Ascending aorta (tissue), 2 donors: Measurements from ENCODE around the gene SMURF2. TPM values are rescaled to one million over a fixed set of nuclear protein-coding genes. Genes with fewer than 3 reads are reported as not detected.

Experiments used
- DNase-seq, 2 donors: peaks; one replicate each; pipeline ENCODE4 v3.0.0-alpha.2; 2019; ENCODE audit warnings: low spot score in 2 of 2
- H3K27ac ChIP-seq, 2 donors: fragments of 200-600 bp; sonication (generic); one replicate each; pipeline ENCODE4 v1.5.1; 2016 to 2017; ENCODE audit warnings: mild to moderate bottlenecking in 1 of 2
- H3K27me3 ChIP-seq: fragments of 200-600 bp; sonication (generic); one replicate; pipeline ENCODE4 v1.5.1; 2017
- H3K36me3 ChIP-seq, 2 donors: fragments of 200-600 bp; sonication (generic); one replicate each; pipeline ENCODE4 v1.5.1; 2016
- H3K4me1 ChIP-seq, 2 donors: fragments of 200-600 bp; sonication (generic); one replicate each; pipeline ENCODE4 v1.5.1; 2016 to 2017; ENCODE audit warnings: mild to moderate bottlenecking in 1 of 2
- H3K4me3 ChIP-seq, 2 donors: fragments of 200-600 bp; sonication (generic); one replicate each; pipeline ENCODE4 v1.5.1; 2016 to 2017; ENCODE audit warnings: mild to moderate bottlenecking in 1 of 2
- H3K9me3 ChIP-seq, 2 donors: fragments of 200-600 bp; sonication (generic); one replicate each; pipeline ENCODE4 v1.5.1; 2016
- CTCF ChIP-seq, 3 experiments: fragments of 200-600 bp in 2 of 3; fragments of 450-650 bp in 1 of 3; sonication (generic) in 2 of 3; IDR thresholded peaks; one replicate each; pipeline ENCODE4 v1.5.1; 2016 to 2019; ENCODE audit warnings: antibody characterized with exemption in 3 of 3, mild to moderate bottlenecking in 1 of 3, moderate library complexity in 1 of 3
- intact Hi-C: fragments of 100-400 bp; cut with DNase I; formaldehyde crosslinking; loops from one replicate; pipeline ENCODE4 v1.15.1; 2023
- total RNA-seq: library from RNA; depleted of rRNA; stranded (reverse); fragments of >200 nt; gene quantifications from one replicate; pipeline ENCODE4 v1.1.0, GENCODE V29; 2016

Gene SMURF2
- total RNA-seq, 1 donor from 2014 or later = 17.6 TPM

GRCh38 chr17:64639516-64639915, 22.6 kb downstream of the SMURF2 start:
- no peak for TF ChIP-seq CTCF (IDR thresholded peaks at IDR 0.05)
- H3K4me3 ChIP-seq = no peak overlapping the region
- H3K36me3 ChIP-seq = peaks cover 0 to 5% of the 10 kb centered on the region in 2 donors
- no peak overlapping the region for H3K27ac ChIP-seq
- H3K27me3 ChIP-seq = no peaks in the 10 kb centered on the region
- H3K9me3 ChIP-seq = no peaks in the 10 kb centered on the region
- peaks cover 0 to 12% of the 10 kb centered on the region in 2 donors for H3K4me1 ChIP-seq
- intact Hi-C loops = no loop called here
- no peak for DNase-seq

GRCh38 chr17:64638552-64639203, 23.4 kb downstream of the SMURF2 start:
- no peaks in the 10 kb centered on the region for H3K27me3 ChIP-seq
- peaks cover 0 to 5% of the 10 kb centered on the region in 2 donors for H3K36me3 ChIP-seq
- no peak overlapping the region for H3K4me3 ChIP-seq
- peaks cover 0 to 12% of the 10 kb centered on the region in 2 donors for H3K4me1 ChIP-seq
- DNase-seq = no peak
- H3K27ac ChIP-seq = no peak overlapping the region
- TF ChIP-seq CTCF (IDR thresholded peaks at IDR 0.05) = no peak
- no peaks in the 10 kb centered on the region for H3K9me3 ChIP-seq
- intact Hi-C loops = no loop called here

GRCh38 chr17:64635647-64636305, 26.3 kb downstream of the SMURF2 start:
- TF ChIP-seq CTCF (IDR thresholded peaks at IDR 0.05) = no peak
- intact Hi-C loops = no loop called here
- Histone ChIP-seq H3K4me3 (no peak overlapping the region), H3K36me3 (peaks cover 0 to 5% of the 10 kb centered on the region in 2 donors), H3K9me3 (no peaks in the 10 kb centered on the region), H3K4me1 (peaks cover 0 to 6% of the 10 kb centered on the region in 2 donors), H3K27me3 (no peaks in the 10 kb centered on the region), H3K27ac (no peak overlapping the region)
- DNase-seq = no peak

- DNase-seq = no peak
- Histone ChIP-seq H3K27ac (no peak overlapping the region), H3K4me1 (peaks cover 0 to 6% of the 10 kb centered on the region in 2 donors), H3K9me3 (no peaks in the 10 kb centered on the region), H3K4me3 (no peak overlapping the region), H3K36me3 (peaks cover 0 to 5% of the 10 kb centered on the region in 2 donors), H3K27me3 (no peaks in the 10 kb centered on the region)
- intact Hi-C loops = no loop called here
- TF ChIP-seq CTCF (IDR thresholded peaks at IDR 0.05) = no peak
Measured at GRCh38 chr17:64634218-64634617, 27.9 kb downstream of the SMURF2 start.

- intact Hi-C loops = no loop called here
- TF ChIP-seq CTCF (IDR thresholded peaks at IDR 0.05) = no peak
- peaks cover 0 to 6% of the 10 kb centered on the region in 2 donors for H3K4me1 ChIP-seq
Measured at GRCh38 chr17:64632606-64633005, 29.5 kb downstream of the SMURF2 start.

More at GRCh38 chr17:64632606-64633005, 29.5 kb downstream of the SMURF2 start:
- no peaks in the 10 kb centered on the region for H3K27me3 ChIP-seq
- no peaks in the 10 kb centered on the region for H3K9me3 ChIP-seq
- H3K27ac ChIP-seq = no peak overlapping the region
- no peaks in the 10 kb centered on the region for H3K36me3 ChIP-seq
- no peak for DNase-seq
- H3K4me3 ChIP-seq = no peak overlapping the region
